ENCODE data around the gene MLLT10. TPM values are rescaled to one million over a fixed set of nuclear protein-coding genes. Genes with fewer than 3 reads are reported as not detected.

MLLT10 gene
- total and polyA plus RNA-seq, 9 of the 15 experiments (the other 6 are each of a cell fraction or from before 2014, with no cell fraction given): 18.8 to 81.4 (median 64.2) TPM

DNA sequence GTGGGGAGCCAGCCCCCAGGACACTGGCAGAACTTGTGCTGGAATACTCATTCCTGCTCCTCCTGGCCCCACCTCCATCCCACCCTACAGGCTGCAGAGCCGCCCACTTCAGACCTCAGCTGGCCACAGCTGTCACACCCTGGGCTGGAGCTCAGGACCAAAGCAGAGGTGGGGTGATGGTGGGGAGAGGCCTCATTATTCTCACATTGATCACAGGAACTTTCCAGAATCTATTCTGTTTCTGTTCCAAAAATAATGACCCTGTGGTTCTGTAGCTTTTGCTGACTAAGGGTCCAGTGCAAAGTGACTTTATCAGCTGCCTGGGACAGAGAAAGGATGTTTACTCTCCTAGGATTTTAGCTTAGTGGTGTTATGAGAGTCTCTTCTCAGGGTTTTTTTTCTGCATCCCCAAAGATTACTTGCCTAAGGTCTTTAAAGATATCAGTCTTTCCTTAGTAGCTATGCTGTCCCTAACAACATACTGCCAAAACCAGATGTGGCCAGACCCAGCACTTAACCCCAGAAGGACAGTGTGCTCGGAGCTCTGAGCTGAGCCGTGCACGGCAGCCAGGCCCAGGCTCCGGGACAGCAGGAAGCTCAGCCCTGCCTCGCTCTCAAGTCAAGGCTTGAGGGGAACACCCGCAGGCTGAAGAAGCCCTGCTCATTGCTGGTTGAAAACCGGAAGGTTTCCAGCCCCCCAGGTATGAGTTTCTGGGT lies 223.3 kb downstream of the MLLT10 start:
- peak overlapping the region in 1 of 2 experiments; percentile 62; a peak in 1 of 4 replicates for H3K9ac ChIP-seq (ENCODE audit: insufficient read depth in 1 of 2, low read depth in 2 of 2, low read length in 2 of 2)
- H3K4me1 ChIP-seq (replicated peaks in 1 of 2; ENCODE audit: control insufficient read depth in 2 of 2, insufficient read depth in 2 of 2, low read length in 2 of 2): peaks cover 0 to 25% of the 10 kb centered on the region in 2 experiments; a peak in 3 of 5 replicates
- BruUV-seq (replicated peaks): no TSS peak
- ATAC-seq (peak; percentile 31; the same call in 2 of the 3 replicates), FAIRE-seq (no peak), DNase-seq (ENCODE audit: extremely low read depth in 1 of 4, low spot score in 3 of 4) (no peak)
- no peak overlapping the region for H3K4me2 ChIP-seq (ENCODE audit: insufficient read depth, low read length)
- ChIA-PET POLR2A (interaction anchor here (1.9 kb wide), 1 partner anchor 9 kb away, joined by 8 read pairs; no protein-coding TSS in a partner anchor), CTCF (ENCODE audit: low intra/inter-chr PET ratio) (no interaction called here)
- intact Hi-C loops (cut with micrococcal nuclease): no loop called here
- no peaks in the 10 kb centered on the region for H3K9me1 ChIP-seq (ENCODE audit: control insufficient read depth, insufficient read depth, low read length)
- no peak overlapping the region for H3K27ac ChIP-seq (ENCODE audit: extremely low read depth, low read depth, low read length)
- H3K4me3 ChIP-seq: no peak overlapping the region
- in situ Hi-C loops (cut with MboI): no loop called here
- H3K27me3 ChIP-seq (ENCODE audit: control insufficient read depth in 2 of 2, insufficient read depth in 2 of 2, low read length in 2 of 2): no peaks in the 10 kb centered on the region
- no peaks in the 10 kb centered on the region for H3K79me2 ChIP-seq (ENCODE audit: control insufficient read depth, insufficient read depth, low read length)
- H2AFZ ChIP-seq (ENCODE audit: low read depth, low read length): no peak overlapping the region
- 87% methylated on average over 8 of the region's 8 CpGs for WGBS (ENCODE audit: insufficient coverage, low coverage, missing lambda C conversion rate)
- H4K20me1 ChIP-seq (replicated peaks; ENCODE audit: control insufficient read depth, insufficient read depth, low read length): no peaks in the 10 kb centered on the region
- no peaks in the 10 kb centered on the region for H3K9me3 ChIP-seq (replicated peaks; ENCODE audit: control insufficient read depth, insufficient read depth, low read depth, low read length)
- H3K36me3 ChIP-seq (ENCODE audit: control insufficient read depth, insufficient read depth, low read length): peaks cover 32% of the 10 kb centered on the region; the same call in 1 of the 3 replicates
- TF ChIP-seq NCOA2 (IDR thresholded peaks at IDR 0.05; ENCODE audit: partially characterized antibody in 2 of 2) (no peak), TBL1XR1 (IDR thresholded peaks at IDR 0.05; ENCODE audit: low read length in 2 of 2) (no peak), POLR2H (tag; IDR thresholded peaks at IDR 0.05; ENCODE audit: low read depth) (no peak), HMG20B (CRISPR knock-in tag; IDR thresholded peaks at IDR 0.05) (no peak), SOX6 (IDR thresholded peaks at IDR 0.05) (no peak), MAFG (tag; conservative IDR thresholded peaks at IDR 0.05) (peak; percentile 42; the same call in 1 of the 2 replicates), ZNF316 (IDR thresholded peaks at IDR 0.05) (peak; percentile 67), TBP (optimal IDR thresholded peaks at IDR 0.05; ENCODE audit: low read depth, low read length) (no peak), ETS1 (conservative IDR thresholded peaks at IDR 0.05; ENCODE audit: control insufficient read depth, low read depth, low read length) (no peak), C11orf30 (IDR thresholded peaks at IDR 0.05; ENCODE audit: low read depth) (peak; percentile 64), LARP7 (IDR thresholded peaks at IDR 0.05) (no peak), ZNF57 (CRISPR knock-in tag; IDR thresholded peaks at IDR 0.05) (no peak), L3MBTL2 (IDR thresholded peaks at IDR 0.05) (no peak), HMBOX1 (IDR thresholded peaks at IDR 0.05) (no peak)
- TF ChIP-seq, protein P1, sequence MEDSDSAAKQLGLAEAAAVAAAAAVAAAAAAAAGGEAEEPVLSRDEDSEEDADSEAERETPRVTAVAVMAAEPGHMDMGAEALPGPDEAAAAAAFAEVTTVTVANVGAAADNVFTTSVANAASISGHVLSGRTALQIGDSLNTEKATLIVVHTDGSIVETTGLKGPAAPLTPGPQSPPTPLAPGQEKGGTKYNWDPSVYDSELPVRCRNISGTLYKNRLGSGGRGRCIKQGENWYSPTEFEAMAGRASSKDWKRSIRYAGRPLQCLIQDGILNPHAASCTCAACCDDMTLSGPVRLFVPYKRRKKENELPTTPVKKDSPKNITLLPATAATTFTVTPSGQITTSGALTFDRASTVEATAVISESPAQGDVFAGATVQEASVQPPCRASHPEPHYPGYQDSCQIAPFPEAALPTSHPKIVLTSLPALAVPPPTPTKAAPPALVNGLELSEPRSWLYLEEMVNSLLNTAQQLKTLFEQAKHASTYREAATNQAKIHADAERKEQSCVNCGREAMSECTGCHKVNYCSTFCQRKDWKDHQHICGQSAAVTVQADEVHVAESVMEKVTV (CRISPR knock-in tag; IDR thresholded peaks at IDR 0.05): no peak
- TF ChIP-seq, protein P2, sequence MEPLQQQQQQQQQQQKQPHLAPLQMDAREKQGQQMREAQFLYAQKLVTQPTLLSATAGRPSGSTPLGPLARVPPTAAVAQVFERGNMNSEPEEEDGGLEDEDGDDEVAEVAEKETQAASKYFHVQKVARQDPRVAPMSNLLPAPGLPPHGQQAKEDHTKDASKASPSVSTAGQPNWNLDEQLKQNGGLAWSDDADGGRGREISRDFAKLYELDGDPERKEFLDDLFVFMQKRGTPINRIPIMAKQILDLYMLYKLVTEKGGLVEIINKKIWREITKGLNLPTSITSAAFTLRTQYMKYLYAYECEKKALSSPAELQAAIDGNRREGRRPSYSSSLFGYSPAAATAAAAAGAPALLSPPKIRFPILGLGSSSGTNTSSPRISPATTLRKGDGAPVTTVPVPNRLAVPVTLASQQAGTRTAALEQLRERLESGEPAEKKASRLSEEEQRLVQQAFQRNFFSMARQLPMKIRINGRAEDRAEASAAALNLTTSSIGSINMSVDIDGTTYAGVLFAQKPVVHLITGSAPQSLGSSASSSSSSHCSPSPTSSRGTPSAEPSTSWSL (CRISPR knock-in tag; IDR thresholded peaks at IDR 0.05; ENCODE audit: borderline replicate concordance): no peak
